GM23338 (cell line): ENCODE data around the gene CD99L2. TPM values are rescaled to one million over a fixed set of nuclear protein-coding genes. Genes with fewer than 3 reads are reported as not detected.

Experiments
- ATAC-seq: fragments of 200-7000 bp; cut with Tn5 transposase; 3 replicates; pipeline ENCODE4 v1.9.1; 2020
- DNase-seq: peaks from one replicate; pipeline ENCODE4 v3.0.0-alpha.2; 2015; ENCODE audit warnings: low spot score
- H2AFZ ChIP-seq: fragments of 200-600 bp; sonication (generic); 2 replicates; pipeline ENCODE4 v1.8.0; 2016; ENCODE audit warnings: antibody characterized with exemption, mild to moderate bottlenecking, moderate library complexity
- H3F3A ChIP-seq: fragments of 200-600 bp; sonication (generic); replicated peaks from 2 replicates; pipeline ENCODE4 v1.8.0; 2017; ENCODE audit warnings: antibody characterized with exemption, mixed run types, low read depth
- H3K27ac ChIP-seq: fragments of 200-600 bp; sonication (generic); 2 replicates; pipeline ENCODE4 v1.6.1; 2016; ENCODE audit warnings: low read depth
- H3K27me3 ChIP-seq: fragments of 200-600 bp; sonication (generic); 2 replicates; pipeline ENCODE4 v1.8.0; 2016; ENCODE audit warnings: mild to moderate bottlenecking, mixed run types, moderate library complexity; ENCODE audit not compliant: insufficient read depth
- H3K36me3 ChIP-seq: fragments of 200-600 bp; sonication (generic); 2 replicates; pipeline ENCODE4 v1.8.0; 2016; ENCODE audit warnings: mild to moderate bottlenecking; ENCODE audit not compliant: insufficient read depth
- H3K4me1 ChIP-seq: fragments of 200-600 bp; sonication (generic); 2 replicates; pipeline ENCODE4 v1.8.0; 2016; ENCODE audit warnings: mild to moderate bottlenecking, moderate library complexity; ENCODE audit not compliant: insufficient read depth
- H3K4me2 ChIP-seq: fragments of 200-600 bp; sonication (generic); 2 replicates; pipeline ENCODE4 v1.7.1; 2017; ENCODE audit warnings: mixed run types
- H3K4me3 ChIP-seq: fragments of 200-600 bp; sonication (generic); 2 replicates; pipeline ENCODE4 v1.6.1; 2016; ENCODE audit warnings: mixed run types
- H3K79me2 ChIP-seq: fragments of 200-600 bp; sonication (generic); replicated peaks from 2 replicates; pipeline ENCODE4 v1.8.0; 2017; ENCODE audit warnings: mild to moderate bottlenecking; ENCODE audit not compliant: insufficient read depth
- H3K9me2 ChIP-seq: fragments of 200-600 bp; sonication (generic); 2 replicates; pipeline ENCODE4 v1.8.0; 2017; ENCODE audit not compliant: insufficient read depth
- H4K20me1 ChIP-seq: fragments of 200-600 bp; sonication (generic); replicated peaks from 2 replicates; pipeline ENCODE4 v1.8.0; 2017; ENCODE audit warnings: mild to moderate bottlenecking; ENCODE audit not compliant: insufficient read depth
- H3K27ac Mint-ChIP-seq: 2 replicates; pipeline ENCODE4 v1.8.0; 2020; ENCODE audit warnings: inconsistent platforms, mild to moderate bottlenecking, moderate library complexity, mixed read lengths
- H3K27me3 Mint-ChIP-seq: 3 replicates; pipeline ENCODE4 v1.8.0; 2022; ENCODE audit warnings: low read depth, mild to moderate bottlenecking, moderate library complexity, mixed read lengths, inconsistent platforms; ENCODE audit not compliant: insufficient read depth, poor library complexity
- H3K36me3 Mint-ChIP-seq: 3 replicates; pipeline ENCODE4 v1.8.0; 2021; ENCODE audit warnings: low read depth, mild to moderate bottlenecking, inconsistent platforms, moderate library complexity, mixed read lengths
- H3K4me1 Mint-ChIP-seq: 3 replicates; pipeline ENCODE4 v1.8.0; 2020; ENCODE audit warnings: mild to moderate bottlenecking, inconsistent platforms, mixed read lengths
- H3K4me3 Mint-ChIP-seq: 3 replicates; pipeline ENCODE4 v1.8.0; 2021; ENCODE audit warnings: moderate library complexity, mild to moderate bottlenecking, inconsistent platforms, mixed read lengths
- H3K9me3 Mint-ChIP-seq: 3 replicates; pipeline ENCODE4 v1.8.0; 2020; ENCODE audit warnings: moderate library complexity, mild to moderate bottlenecking, inconsistent platforms, mixed read lengths
- CREB1 ChIP-seq: fragments of 250-450 bp; sonication (Bioruptor Pico); IDR thresholded peaks from 2 replicates; pipeline ENCODE4 v1.5.0; 2020; ENCODE audit warnings: low read depth, mild to moderate bottlenecking, moderate library complexity
- CTCF ChIP-seq, 2 experiments: fragments of 200-600 bp in 1 of 2; sonication (generic) in 1 of 2; conservative IDR thresholded peaks; 2 replicates each; pipeline versions ENCODE4 v1.5.1 to v1.6.1; 2016 to 2017; ENCODE audit warnings: antibody characterized with exemption in 2 of 2, low read depth in 2 of 2, mild to moderate bottlenecking in 2 of 2, moderate library complexity in 1 of 2
- ETS1 ChIP-seq: IDR thresholded peaks from 2 replicates; pipeline ENCODE4 v1.6.1; 2016; ENCODE audit warnings: antibody characterized with exemption
- EZH2 ChIP-seq: fragments of 200-600 bp; sonication (generic); IDR thresholded peaks from one replicate; pipeline ENCODE4 v1.8.0; 2017; ENCODE audit warnings: antibody characterized with exemption, mild to moderate bottlenecking, low read depth; ENCODE audit not compliant: unreplicated experiment
- EZH2phosphoT487 ChIP-seq: fragments of 200-600 bp; sonication (generic); IDR thresholded peaks from one replicate; pipeline ENCODE4 v1.8.1; 2018; ENCODE audit warnings: antibody characterized with exemption; ENCODE audit not compliant: unreplicated experiment
- JUNB ChIP-seq: IDR thresholded peaks from one replicate; pipeline ENCODE4 v1.6.1; 2016; ENCODE audit warnings: antibody characterized with exemption; ENCODE audit not compliant: unreplicated experiment
- NANOG ChIP-seq: IDR thresholded peaks from 2 replicates; pipeline ENCODE4 v1.6.1; 2016; ENCODE audit warnings: antibody characterized with exemption, borderline replicate concordance
- POLR2AphosphoS5 ChIP-seq: IDR thresholded peaks from 2 replicates; pipeline ENCODE4 v1.6.1; 2016; ENCODE audit warnings: antibody characterized with exemption, low read depth
- REST ChIP-seq: IDR thresholded peaks from one replicate; pipeline ENCODE4 v1.6.1; 2018; ENCODE audit warnings: antibody characterized with exemption; ENCODE audit not compliant: unreplicated experiment
- ZNF114 ChIP-seq: fragments of 250-450 bp; sonication (Bioruptor Pico); IDR thresholded peaks from 2 replicates; pipeline ENCODE4 v1.5.0; 2020; ENCODE audit warnings: mild to moderate bottlenecking, moderate library complexity
- ZNF331 ChIP-seq: fragments of 250-450 bp; sonication (Bioruptor Pico); IDR thresholded peaks from 2 replicates; pipeline ENCODE4 v1.5.0; 2020; ENCODE audit warnings: low read depth, mild to moderate bottlenecking, moderate library complexity
- polyA plus RNA-seq: library from polyadenylated mRNA; unstranded; fragments of >200 nt; fragmentation: Nextera tagmentation; extraction: Ambion mirVana; gene quantifications from 2 replicates; pipeline ENCODE4 v1.2.1, GENCODE V29; 2016
- total RNA-seq: library from RNA; depleted of rRNA; stranded (reverse); fragments of >200 nt; shearing (Covaris generic); gene quantifications from 2 replicates; pipeline ENCODE4 v1.2.3, GENCODE V29; 2014

CD99L2 gene
- total and polyA plus RNA-seq, 2 experiments from 2014 or later, result 2.6 to 6.4 TPM

GRCh38 chrX:150753357-150753756 lies 145.1 kb downstream of the CD99L2 start:
- no peaks in the 10 kb centered on the region for H3K4me1 Mint-ChIP-seq
- H3K27me3 Mint-ChIP-seq, result no peaks in the 10 kb centered on the region
- Histone ChIP-seq H4K20me1 (no peaks in the 10 kb centered on the region), H3K4me2 (no peak overlapping the region), H3K27ac (no peak overlapping the region), H3K27me3 (no peaks in the 10 kb centered on the region), H2AFZ (no peak overlapping the region), H3K4me3 (no peak overlapping the region), H3K36me3 (0 out of 2 replicates have a peak, but pooled peaks cover 3% of the 10 kb centered on the region), H3K9me2 (no peaks in the 10 kb centered on the region), H3K4me1 (no peaks in the 10 kb centered on the region), H3K79me2 (no peaks in the 10 kb centered on the region), H3F3A (no peaks in the 10 kb centered on the region)
- no peak overlapping the region for H3K27ac Mint-ChIP-seq
- no peaks in the 10 kb centered on the region for H3K9me3 Mint-ChIP-seq
- H3K36me3 Mint-ChIP-seq, result peaks cover 12% of the 10 kb centered on the region; the same call in 2 of the 3 replicates
- H3K4me3 Mint-ChIP-seq, result no peak overlapping the region
- no peak for ATAC-seq
- no peak for DNase-seq
- no peak for TF ChIP-seq ZNF331 (CRISPR knock-in tag)
- TF ChIP-seq CREB1 (CRISPR knock-in tag), result no peak
- no peak for TF ChIP-seq REST

GRCh38 chrX:150752124-150752523 lies 146.3 kb downstream of the CD99L2 start:
- Mint-ChIP-seq H3K27ac (no peak overlapping the region), H3K4me3 (no peak overlapping the region), H3K9me3 (no peaks in the 10 kb centered on the region), H3K36me3 (peaks cover 12% of the 10 kb centered on the region; the same call in 2 of the 3 replicates), H3K27me3 (no peaks in the 10 kb centered on the region), H3K4me1 (no peaks in the 10 kb centered on the region)
- Histone ChIP-seq H2AFZ (no peak overlapping the region), H4K20me1 (no peaks in the 10 kb centered on the region), H3F3A (no peaks in the 10 kb centered on the region), H3K4me3 (no peak overlapping the region), H3K4me1 (no peaks in the 10 kb centered on the region), H3K9me2 (no peaks in the 10 kb centered on the region), H3K27me3 (no peaks in the 10 kb centered on the region), H3K36me3 (0 out of 2 replicates have a peak, but pooled peaks cover 3% of the 10 kb centered on the region), H3K4me2 (no peak overlapping the region), H3K27ac (no peak overlapping the region), H3K79me2 (no peaks in the 10 kb centered on the region)
- ATAC-seq (no peak), DNase-seq (no peak)
- no peak for TF ChIP-seq CTCF (conservative IDR thresholded peaks at IDR 0.05; ENCODE audit: low read depth in 2 of 2)
- no peak for TF ChIP-seq ZNF331 (CRISPR knock-in tag)
- TF ChIP-seq NANOG, result no peak
- TF ChIP-seq ETS1, result no peak
- no peak for TF ChIP-seq ZNF114
- no peak for TF ChIP-seq JUNB
- no peak for TF ChIP-seq EZH2phosphoT487
- no peak for TF ChIP-seq EZH2
- TF ChIP-seq POLR2AphosphoS5, result no peak
- TF ChIP-seq CREB1 (CRISPR knock-in tag), result no peak
